Astrocyte of the cerebellum (primary cell): Measurements from ENCODE around the gene ABHD2.

Experiments used
- DNase-seq: peaks from one replicate; pipeline ENCODE4 v3.0.0-alpha.2; 2011; ENCODE audit warnings: low read depth
- H3K4me3 ChIP-seq: 2 replicates; pipeline ENCODE4 v1.5.1; 2011; ENCODE audit warnings: mild to moderate bottlenecking, low read depth, low read length, moderate library complexity
- in situ Hi-C: cut with HindIII; loops from 2 replicates; pipeline ENCODE4 v1.10.0; 2017; ENCODE audit warnings: low sequenced_read_pairs
- TF ChIP-seq, protein P1 (sequence below): IDR thresholded peaks from 2 replicates; pipeline ENCODE4 v1.5.1; 2012; ENCODE audit warnings: low read length, low read depth, moderate library complexity, mild to moderate bottlenecking; ENCODE audit errors: missing control alignments

The ABHD2 gene

GRCh38 chr15:89074402-89075012, 13.7 kb upstream of the ABHD2 start:
- DNase-seq, result no peak
- TF ChIP-seq, protein P1, sequence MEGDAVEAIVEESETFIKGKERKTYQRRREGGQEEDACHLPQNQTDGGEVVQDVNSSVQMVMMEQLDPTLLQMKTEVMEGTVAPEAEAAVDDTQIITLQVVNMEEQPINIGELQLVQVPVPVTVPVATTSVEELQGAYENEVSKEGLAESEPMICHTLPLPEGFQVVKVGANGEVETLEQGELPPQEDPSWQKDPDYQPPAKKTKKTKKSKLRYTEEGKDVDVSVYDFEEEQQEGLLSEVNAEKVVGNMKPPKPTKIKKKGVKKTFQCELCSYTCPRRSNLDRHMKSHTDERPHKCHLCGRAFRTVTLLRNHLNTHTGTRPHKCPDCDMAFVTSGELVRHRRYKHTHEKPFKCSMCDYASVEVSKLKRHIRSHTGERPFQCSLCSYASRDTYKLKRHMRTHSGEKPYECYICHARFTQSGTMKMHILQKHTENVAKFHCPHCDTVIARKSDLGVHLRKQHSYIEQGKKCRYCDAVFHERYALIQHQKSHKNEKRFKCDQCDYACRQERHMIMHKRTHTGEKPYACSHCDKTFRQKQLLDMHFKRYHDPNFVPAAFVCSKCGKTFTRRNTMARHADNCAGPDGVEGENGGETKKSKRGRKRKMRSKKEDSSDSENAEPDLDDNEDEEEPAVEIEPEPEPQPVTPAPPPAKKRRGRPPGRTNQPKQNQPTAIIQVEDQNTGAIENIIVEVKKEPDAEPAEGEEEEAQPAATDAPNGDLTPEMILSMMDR, result no peak
- in situ Hi-C loops, result loop anchor here (5.0 kb wide), 1 partner anchor 48 kb away; no protein-coding TSS in a partner anchor
- no peak overlapping the region for H3K4me3 ChIP-seq

- in situ Hi-C loops, result no loop called here
- H3K4me3 ChIP-seq, result no peak overlapping the region
- TF ChIP-seq, protein P1, result no peak
- DNase-seq, result no peak
Observed at GRCh38 chr15:89075101-89075640, 13.1 kb upstream of the ABHD2 start.

DNA sequence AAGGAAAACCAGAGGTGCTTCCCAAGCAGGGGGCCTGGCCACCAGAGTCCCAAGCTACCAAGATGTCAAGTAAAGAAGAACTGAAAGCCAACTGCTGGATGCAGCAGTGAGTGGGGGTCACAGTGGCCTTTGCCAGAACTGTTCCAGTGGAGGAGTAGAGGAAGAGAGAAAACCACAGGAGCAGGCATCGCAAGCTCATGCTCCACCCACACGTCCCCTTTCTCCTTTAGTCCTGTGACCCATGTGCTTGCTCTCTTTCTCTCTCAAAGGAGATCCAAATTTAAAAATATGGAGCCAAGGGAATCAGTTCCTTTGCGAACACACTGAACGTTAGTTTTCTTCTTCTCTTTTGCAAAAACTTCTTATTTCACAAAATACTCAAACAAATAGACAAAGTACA, 12.4 kb upstream of the ABHD2 start:
- H3K4me3 ChIP-seq, result no peak overlapping the region
- TF ChIP-seq, protein P1, result no peak
- DNase-seq, result no peak
- in situ Hi-C loops, result no loop called here

DNA sequence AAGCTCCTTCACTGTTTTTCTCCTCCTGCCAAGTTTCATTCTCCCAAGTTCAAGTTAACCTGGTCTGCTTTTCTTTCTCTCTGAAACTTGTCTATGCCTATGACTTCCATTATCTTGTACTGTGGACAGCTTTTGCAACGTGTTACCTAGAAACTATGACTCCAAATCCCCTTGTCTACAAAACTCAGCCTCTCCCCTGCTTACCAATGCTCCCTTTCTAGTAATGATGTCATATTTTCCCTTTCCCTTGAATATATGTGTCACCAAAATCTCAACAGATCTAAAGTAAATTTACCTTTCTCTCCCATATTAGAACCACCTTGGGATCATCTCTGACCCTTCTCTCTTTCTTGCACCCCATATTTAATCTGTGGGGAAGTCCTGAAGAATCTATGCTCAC, 10.5 kb upstream of the ABHD2 start:
- DNase-seq, result no peak
- TF ChIP-seq, protein P1, result no peak
- H3K4me3 ChIP-seq, result no peak overlapping the region
- in situ Hi-C loops, result no loop called here

GRCh38 chr15:89078851-89079810, 9.1 kb upstream of the ABHD2 start:
- TF ChIP-seq, protein P1, result no peak
- H3K4me3 ChIP-seq, result no peak overlapping the region
- in situ Hi-C loops, result no loop called here
- no peak for DNase-seq

DNA sequence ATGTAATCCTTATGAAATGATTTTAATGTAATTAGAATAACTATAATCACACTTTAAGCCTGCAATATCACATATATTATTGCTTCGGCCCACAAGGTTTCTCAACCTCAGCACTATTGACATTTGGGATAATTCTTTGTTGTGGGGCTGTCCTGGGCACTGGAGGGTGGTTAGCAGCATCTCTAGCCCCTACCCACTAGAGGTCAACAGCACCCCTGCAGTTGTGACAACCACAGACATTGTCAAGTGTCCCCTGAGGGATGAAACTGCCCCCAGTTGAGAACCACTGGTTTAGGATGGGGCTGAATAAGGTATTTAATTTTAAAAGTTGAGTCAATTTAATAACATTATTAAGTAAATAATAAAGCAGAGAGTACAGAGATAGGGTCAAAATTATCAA, 6.4 kb upstream of the ABHD2 start:
- H3K4me3 ChIP-seq, result no peak overlapping the region
- no peak for DNase-seq
- in situ Hi-C loops, result no loop called here
- TF ChIP-seq, protein P1, result no peak
